Lower leg skin (tissue), 3 donors: ENCODE data around the gene SLC1A7.

ENCODE experiments used
- POLR2A ChIP-seq, 2 donors: fragments of 450-650 bp; IDR thresholded peaks; one replicate each; pipeline ENCODE4 v1.6.1; 2016 to 2017; ENCODE audit warnings: antibody characterized with exemption in 2 of 2, mild to moderate bottlenecking in 1 of 2, moderate library complexity in 1 of 2
- TF ChIP-seq, protein P1 (sequence below), 3 donors: fragments of 450-650 bp; IDR thresholded peaks; one replicate each; pipeline ENCODE4 v1.5.1; 2016; ENCODE audit warnings: antibody characterized with exemption in 3 of 3, mild to moderate bottlenecking in 3 of 3, moderate library complexity in 2 of 3

DNA sequence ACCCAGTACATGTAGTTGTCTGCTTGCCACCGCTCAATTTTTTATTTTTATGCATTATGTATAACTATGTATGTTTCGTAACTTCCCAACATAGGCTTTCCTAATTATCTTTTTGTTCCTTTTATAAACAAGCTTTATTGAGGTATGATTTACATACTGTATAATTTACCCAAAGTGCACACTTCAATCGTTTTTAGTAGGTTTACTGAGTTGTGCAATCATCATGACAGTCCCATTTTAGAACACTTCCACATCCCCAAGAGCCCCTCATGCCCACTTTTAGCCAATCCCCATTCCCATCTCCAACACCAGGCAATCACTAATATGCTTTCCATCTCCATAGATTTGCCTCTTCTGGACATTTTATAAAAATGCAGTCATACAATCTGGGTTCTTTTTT is 14.3 kb upstream of the SLC1A7 start:
- TF ChIP-seq, protein P1, sequence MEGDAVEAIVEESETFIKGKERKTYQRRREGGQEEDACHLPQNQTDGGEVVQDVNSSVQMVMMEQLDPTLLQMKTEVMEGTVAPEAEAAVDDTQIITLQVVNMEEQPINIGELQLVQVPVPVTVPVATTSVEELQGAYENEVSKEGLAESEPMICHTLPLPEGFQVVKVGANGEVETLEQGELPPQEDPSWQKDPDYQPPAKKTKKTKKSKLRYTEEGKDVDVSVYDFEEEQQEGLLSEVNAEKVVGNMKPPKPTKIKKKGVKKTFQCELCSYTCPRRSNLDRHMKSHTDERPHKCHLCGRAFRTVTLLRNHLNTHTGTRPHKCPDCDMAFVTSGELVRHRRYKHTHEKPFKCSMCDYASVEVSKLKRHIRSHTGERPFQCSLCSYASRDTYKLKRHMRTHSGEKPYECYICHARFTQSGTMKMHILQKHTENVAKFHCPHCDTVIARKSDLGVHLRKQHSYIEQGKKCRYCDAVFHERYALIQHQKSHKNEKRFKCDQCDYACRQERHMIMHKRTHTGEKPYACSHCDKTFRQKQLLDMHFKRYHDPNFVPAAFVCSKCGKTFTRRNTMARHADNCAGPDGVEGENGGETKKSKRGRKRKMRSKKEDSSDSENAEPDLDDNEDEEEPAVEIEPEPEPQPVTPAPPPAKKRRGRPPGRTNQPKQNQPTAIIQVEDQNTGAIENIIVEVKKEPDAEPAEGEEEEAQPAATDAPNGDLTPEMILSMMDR (IDR thresholded peaks at IDR 0.05), result no peak
- TF ChIP-seq POLR2A (IDR thresholded peaks at IDR 0.05), result no peak
